Naive thymus-derived CD4-positive, alpha-beta T cell (primary cell): Measurements from ENCODE around the gene SLC25A39. TPM values are rescaled to one million over a fixed set of nuclear protein-coding genes. Genes with fewer than 3 reads are reported as not detected.

Experiments used
- ATAC-seq: fragments of 150-1000 bp; cut with Tn5 transposase; 2 replicates; pipeline ENCODE4 v1.10.0; 2021; ENCODE audit warnings: mild to moderate bottlenecking, moderate library complexity
- CTCF ChIA-PET: fragments of 350-600 bp; sonication (Branson Sonifier 250); formaldehyde crosslinking; loops from one replicate; lab custom pipeline; 2021; ENCODE audit warnings: antibody characterized with exemption; lab: Charles Lee
- POLR2A ChIA-PET: fragments of 350-600 bp; sonication (Branson Sonifier 250); formaldehyde crosslinking; loops from one replicate; lab custom pipeline; 2021; ENCODE audit warnings: antibody characterized with exemption, inconsistent platforms; lab: Charles Lee
- DNase-seq, 9 donors: peaks; one replicate each; pipeline versions ENCODE4 v3.0.0 to v3.0.0-alpha.2; 2020 to 2022; ENCODE audit warnings: mixed read lengths in 1 of 9
- H3K27ac ChIP-seq: one replicate; pipeline ENCODE4 v1.7.0; 2013; ENCODE audit warnings: mild to moderate bottlenecking, low read depth, low read length, moderate library complexity
- H3K27me3 ChIP-seq, 2 donors: one replicate each; pipeline ENCODE4 v1.7.0; 2013; ENCODE audit warnings: low read length in 2 of 2, mild to moderate bottlenecking in 2 of 2, moderate library complexity in 2 of 2; ENCODE audit not compliant: control insufficient read depth in 2 of 2, insufficient read depth in 2 of 2
- H3K36me3 ChIP-seq, 3 experiments: 1 replicate in 2 of 3; 2 replicates in 1 of 3; pipeline ENCODE4 v1.7.0; 2013; ENCODE audit warnings: low read length in 3 of 3, mild to moderate bottlenecking in 3 of 3, moderate library complexity in 1 of 3; ENCODE audit not compliant: insufficient read depth in 3 of 3, control insufficient read depth in 2 of 3
- H3K4me1 ChIP-seq, 2 donors: one replicate each; pipeline ENCODE4 v1.7.0; 2013; ENCODE audit warnings: low read length in 2 of 2, mild to moderate bottlenecking in 2 of 2, moderate library complexity in 1 of 2; ENCODE audit not compliant: control insufficient read depth in 2 of 2, insufficient read depth in 2 of 2
- H3K4me3 ChIP-seq: 2 replicates; pipeline ENCODE4 v1.7.0; 2013; ENCODE audit warnings: mild to moderate bottlenecking, low read length
- H3K9me3 ChIP-seq, 3 experiments: 1 replicate in 2 of 3; 2 replicates in 1 of 3; pipeline ENCODE4 v1.7.0; 2013; ENCODE audit warnings: low read length in 3 of 3; ENCODE audit not compliant: control insufficient read depth in 2 of 3
- H3K27ac Mint-ChIP-seq, 9 donors: one replicate each; pipeline ENCODE4 v1.8.0; 2020 to 2022; ENCODE audit warnings: mixed read lengths in 9 of 9, mild to moderate bottlenecking in 8 of 9, moderate library complexity in 5 of 9, inconsistent platforms in 2 of 9
- H3K27me3 Mint-ChIP-seq, 5 donors: one replicate each; pipeline ENCODE4 v1.8.0; 2021 to 2022; ENCODE audit warnings: mixed read lengths in 5 of 5, mild to moderate bottlenecking in 1 of 5
- H3K36me3 Mint-ChIP-seq, 5 donors: one replicate each; pipeline ENCODE4 v1.8.0; 2020 to 2022; ENCODE audit warnings: mixed read lengths in 5 of 5, mild to moderate bottlenecking in 3 of 5, inconsistent platforms in 1 of 5
- H3K4me1 Mint-ChIP-seq, 7 donors: one replicate each; pipeline ENCODE4 v1.8.0; 2020 to 2022; ENCODE audit warnings: mixed read lengths in 7 of 7, mild to moderate bottlenecking in 3 of 7, inconsistent platforms in 1 of 7
- H3K4me3 Mint-ChIP-seq, 10 donors: one replicate each; pipeline ENCODE4 v1.8.0; 2020 to 2022; ENCODE audit warnings: mild to moderate bottlenecking in 10 of 10, mixed read lengths in 10 of 10, moderate library complexity in 6 of 10, inconsistent platforms in 2 of 10
- H3K9me3 Mint-ChIP-seq, 11 donors: one replicate each; pipeline ENCODE4 v1.8.0; 2020 to 2022; ENCODE audit warnings: mixed read lengths in 11 of 11, mild to moderate bottlenecking in 4 of 11, inconsistent platforms in 1 of 11, moderate library complexity in 1 of 11
- intact Hi-C, 2 donors: fragments of 100-400 bp; cut with micrococcal nuclease; formaldehyde crosslinking; loops; one replicate each; pipeline ENCODE4 v1.15.1; 2023
- polyA plus RNA-seq, 2 donors: library from polyadenylated mRNA; unstranded; fragments of 300-500 nt; fragmentation: Illumina TruSeq; gene quantifications; one replicate each; pipeline ENCODE4 v1.2.3, GENCODE V29; 2021
- total RNA-seq, 6 experiments: library from RNA in 5 of 6; stranded (reverse) in 5 of 6; gene quantifications; 1 replicate in 5 of 6; 2 replicates in 1 of 6; pipeline ENCODE4 v1.2.3 and lab custom pipeline; 2021 to 2026

The SLC25A39 gene
- total and polyA plus RNA-seq, 7 experiments from 2014 or later, result 75.4 to 155 (median 104) TPM

GRCh38 chr17:44355642-44356099 lies 31.0 kb upstream of the SLC25A39 start:
- Histone ChIP-seq H3K36me3 (peaks cover 0 to 13% (median 0%) of the 10 kb centered on the region in 3 experiments), H3K27ac (no peak overlapping the region), H3K27me3 (no peaks in the 10 kb centered on the region), H3K4me3 (no peak overlapping the region), H3K4me1 (no peaks in the 10 kb centered on the region), H3K9me3 (no peaks in the 10 kb centered on the region)
- ChIA-PET CTCF (interaction anchor here (0.7 to 1.3 kb wide), 2 partner anchors 10 to 153 kb away, joined by 3 to 4 read pairs; no protein-coding TSS in a partner anchor), POLR2A (no interaction called here)
- DNase-seq (no peak), ATAC-seq (no peak)
- intact Hi-C loops, result loop anchor here in 1 of 2 donors (2.0 kb wide), 1 partner anchor 47 kb away; the partner anchor contains the start of gene RUNDC3A
- H3K36me3 Mint-ChIP-seq, result peaks cover 0 to 4% (median 0%) of the 10 kb centered on the region in 5 donors
- H3K27ac Mint-ChIP-seq, result no peak overlapping the region
- no peaks in the 10 kb centered on the region for H3K9me3 Mint-ChIP-seq
- peaks cover 5 to 12% (median 9%) of the 10 kb centered on the region in 7 donors for H3K4me1 Mint-ChIP-seq
- peak overlapping the region in 6 of 10 donors; percentile 21 to 74 (median 46) for H3K4me3 Mint-ChIP-seq
- peaks cover 0 to 20% (median 0%) of the 10 kb centered on the region in 5 donors for H3K27me3 Mint-ChIP-seq

- no peaks in the 10 kb centered on the region for H3K4me1 ChIP-seq
- ATAC-seq, result peak; percentile 54
- H3K27ac Mint-ChIP-seq, result peak overlapping the region in 1 of 9 donors; percentile 34
- peaks cover 0 to 13% (median 0%) of the 10 kb centered on the region in 5 donors for H3K27me3 Mint-ChIP-seq
- POLR2A ChIA-PET, result interaction anchor here (1.3 to 1.8 kb wide), 3 partner anchors 9 to 138 kb away, joined by 4 to 7 read pairs (median 7); partner anchors contain the start of gene GRN
- no peaks in the 10 kb centered on the region for H3K9me3 ChIP-seq
- no peak overlapping the region for H3K27ac ChIP-seq
- CTCF ChIA-PET, result interaction anchor here (0.7 to 1.3 kb wide), 4 partner anchors 8 to 153 kb away, joined by 3 to 4 read pairs (median 4); partner anchors contain the start of gene FAM171A2
- peaks cover 0 to 13% (median 0%) of the 10 kb centered on the region in 3 experiments for H3K36me3 ChIP-seq
- intact Hi-C loops, result loop anchor here in 1 of 2 donors (1.0 to 2.0 kb wide), 2 partner anchors 8 to 46 kb away; partner anchors contain the start of genes FAM171A2 and RUNDC3A
- H3K27me3 ChIP-seq, result no peaks in the 10 kb centered on the region
- H3K36me3 Mint-ChIP-seq, result peaks cover 0 to 4% (median 0%) of the 10 kb centered on the region in 5 donors
- peak in 7 of 9 donors; percentile 39 to 62 (median 50) for DNase-seq
- H3K4me3 ChIP-seq, result no peak overlapping the region
- peaks cover 5 to 12% (median 9%) of the 10 kb centered on the region in 7 donors for H3K4me1 Mint-ChIP-seq
- no peaks in the 10 kb centered on the region for H3K9me3 Mint-ChIP-seq
- peak overlapping the region; percentile 27 to 80 (median 66) for H3K4me3 Mint-ChIP-seq
Observed at GRCh38 chr17:44354582-44355561, 30.2 kb upstream of the SLC25A39 start.

GRCh38 chr17:44353672-44354331 lies 29.2 kb upstream of the SLC25A39 start:
- no peak overlapping the region for H3K4me3 ChIP-seq
- peaks cover 0 to 13% (median 0%) of the 10 kb centered on the region in 3 experiments for H3K36me3 ChIP-seq
- no peak overlapping the region for H3K27ac Mint-ChIP-seq
- no peaks in the 10 kb centered on the region for H3K9me3 ChIP-seq
- DNase-seq (peak in 4 of 9 donors; percentile 25 to 42 (median 30)), ATAC-seq (peak; percentile 44)
- peaks cover 2 to 6% (median 5%) of the 10 kb centered on the region in 7 donors for H3K4me1 Mint-ChIP-seq
- intact Hi-C loops, result loop anchor here in 1 of 2 donors (1.0 to 2.0 kb wide), 2 partner anchors 9 to 45 kb away; partner anchors contain the start of genes FAM171A2 and RUNDC3A
- H3K36me3 Mint-ChIP-seq, result peaks cover 0 to 4% (median 0%) of the 10 kb centered on the region in 5 donors
- peak overlapping the region in 9 of 10 donors; percentile 38 to 79 (median 64) for H3K4me3 Mint-ChIP-seq
- ChIA-PET CTCF (interaction anchor here (0.6 to 1.7 kb wide), 8 partner anchors 9 to 410 kb away, joined by 3 to 8 read pairs (median 4); partner anchors contain the start of gene FAM171A2), POLR2A (interaction anchor here (1.3 to 1.8 kb wide), 4 partner anchors 8 to 137 kb away, joined by 3 to 7 read pairs (median 6); partner anchors contain the start of genes FAM171A2 and GRN)
- H3K27me3 ChIP-seq, result no peaks in the 10 kb centered on the region
- no peak overlapping the region for H3K27ac ChIP-seq
- no peaks in the 10 kb centered on the region for H3K4me1 ChIP-seq
- no peaks in the 10 kb centered on the region for H3K9me3 Mint-ChIP-seq
- peaks cover 0 to 11% (median 0%) of the 10 kb centered on the region in 5 donors for H3K27me3 Mint-ChIP-seq

GRCh38 chr17:44352828-44353671 lies 28.4 kb upstream of the SLC25A39 start:
- intact Hi-C loops, result no loop called here
- H3K36me3 Mint-ChIP-seq, result peaks cover 0 to 4% (median 0%) of the 10 kb centered on the region in 5 donors
- H3K9me3 Mint-ChIP-seq, result no peaks in the 10 kb centered on the region
- ChIA-PET CTCF (interaction anchor here (0.6 to 1.7 kb wide), 5 partner anchors 10 to 409 kb away, joined by 3 to 8 read pairs (median 4); partner anchors contain the start of gene FAM171A2), POLR2A (interaction anchor here (1.6 to 1.8 kb wide), 3 partner anchors 7 to 11 kb away, joined by 3 to 7 read pairs (median 7); partner anchors contain the start of genes FAM171A2 and GRN)
- ATAC-seq, result no peak
- DNase-seq, result no peak
- Histone ChIP-seq H3K4me3 (no peak overlapping the region), H3K27me3 (no peaks in the 10 kb centered on the region), H3K9me3 (no peaks in the 10 kb centered on the region), H3K4me1 (no peaks in the 10 kb centered on the region), H3K36me3 (peaks cover 0 to 13% (median 0%) of the 10 kb centered on the region in 3 experiments), H3K27ac (no peak overlapping the region)
- peaks cover 0 to 10% (median 0%) of the 10 kb centered on the region in 5 donors for H3K27me3 Mint-ChIP-seq
- H3K4me1 Mint-ChIP-seq, result peaks cover 0 to 11% (median 4%) of the 10 kb centered on the region in 7 donors
- peak overlapping the region; percentile 26 to 82 (median 64) for H3K4me3 Mint-ChIP-seq
- H3K27ac Mint-ChIP-seq, result peak overlapping the region in 4 of 9 donors; percentile 7 to 43 (median 32)
